Suprapubic skin (tissue), 4 donors: ENCODE measurements around the gene FOXO3.

Experiments
- EP300 ChIP-seq: sonication (generic); formaldehyde crosslinking; IDR thresholded peaks from one replicate; pipeline ENCODE4 v1.6.1; 2017; ENCODE audit warnings: antibody characterized with exemption
- POLR2AphosphoS5 ChIP-seq, 3 donors: sonication (generic); formaldehyde crosslinking; IDR thresholded peaks; one replicate each; pipeline ENCODE4 v1.6.1; 2017; ENCODE audit warnings: antibody characterized with exemption in 3 of 3
- TF ChIP-seq, protein P1 (sequence below), 2 donors: fragments of 200-600 bp in 1 of 2; fragments of 450-650 bp in 1 of 2; sonication (generic) in 1 of 2; IDR thresholded peaks; one replicate each; pipeline ENCODE4 v1.5.1; 2016 to 2019; ENCODE audit warnings: antibody characterized with exemption in 2 of 2, mild to moderate bottlenecking in 1 of 2, moderate library complexity in 1 of 2

DNA sequence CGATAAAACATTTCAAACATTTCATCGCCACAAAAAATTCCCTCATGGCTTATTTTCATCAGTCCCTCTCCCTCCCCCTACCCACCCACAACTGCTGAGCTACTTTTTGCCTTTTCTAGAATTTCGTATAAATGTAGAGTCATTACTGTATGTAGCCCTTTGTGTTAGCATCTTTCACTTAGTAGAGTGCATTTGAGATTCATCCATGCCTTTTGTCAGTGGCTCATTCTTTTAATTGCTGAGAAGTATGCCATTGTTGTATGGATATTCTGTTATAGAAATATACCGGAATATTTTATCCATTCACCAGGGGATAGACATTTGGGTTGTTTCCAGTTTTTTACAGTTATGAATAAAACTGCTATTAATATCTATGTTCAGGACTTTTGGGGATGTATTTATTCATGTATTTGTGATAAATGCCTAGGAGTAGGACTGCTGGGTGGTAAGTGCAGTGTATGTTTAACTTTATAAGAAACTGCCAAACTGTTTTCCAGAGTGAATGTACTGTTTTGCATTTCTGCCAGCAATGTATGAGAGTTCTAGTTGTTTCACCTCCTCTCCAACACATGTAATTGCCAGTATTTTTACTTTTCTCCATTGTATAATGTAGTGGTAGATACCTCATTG lies 50.4 kb downstream of the FOXO3 start:
- TF ChIP-seq, protein P1, sequence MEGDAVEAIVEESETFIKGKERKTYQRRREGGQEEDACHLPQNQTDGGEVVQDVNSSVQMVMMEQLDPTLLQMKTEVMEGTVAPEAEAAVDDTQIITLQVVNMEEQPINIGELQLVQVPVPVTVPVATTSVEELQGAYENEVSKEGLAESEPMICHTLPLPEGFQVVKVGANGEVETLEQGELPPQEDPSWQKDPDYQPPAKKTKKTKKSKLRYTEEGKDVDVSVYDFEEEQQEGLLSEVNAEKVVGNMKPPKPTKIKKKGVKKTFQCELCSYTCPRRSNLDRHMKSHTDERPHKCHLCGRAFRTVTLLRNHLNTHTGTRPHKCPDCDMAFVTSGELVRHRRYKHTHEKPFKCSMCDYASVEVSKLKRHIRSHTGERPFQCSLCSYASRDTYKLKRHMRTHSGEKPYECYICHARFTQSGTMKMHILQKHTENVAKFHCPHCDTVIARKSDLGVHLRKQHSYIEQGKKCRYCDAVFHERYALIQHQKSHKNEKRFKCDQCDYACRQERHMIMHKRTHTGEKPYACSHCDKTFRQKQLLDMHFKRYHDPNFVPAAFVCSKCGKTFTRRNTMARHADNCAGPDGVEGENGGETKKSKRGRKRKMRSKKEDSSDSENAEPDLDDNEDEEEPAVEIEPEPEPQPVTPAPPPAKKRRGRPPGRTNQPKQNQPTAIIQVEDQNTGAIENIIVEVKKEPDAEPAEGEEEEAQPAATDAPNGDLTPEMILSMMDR (IDR thresholded peaks at IDR 0.05), result no peak
- TF ChIP-seq EP300 (no peak), POLR2AphosphoS5 (IDR thresholded peaks at IDR 0.05) (no peak)
